IMR-90 (cell line): ENCODE data around the gene CILP. TPM values are rescaled to one million over a fixed set of nuclear protein-coding genes. Genes with fewer than 3 reads are reported as not detected.

Experiments used
- ATAC-seq: fragments of 200-7000 bp; cut with Tn5 transposase; 2 replicates; pipeline ENCODE4 v1.9.1; 2020; ENCODE audit warnings: low read depth, mild to moderate bottlenecking, moderate library complexity
- BruUV-seq: library from RNA; stranded (reverse); fragments of 400-500 nt; replicated peaks from 2 replicates; lab custom pipeline; 2021; lab: Mats Ljungman, UMichigan
- CTCF ChIA-PET: fragments of 300-600 bp; formaldehyde crosslinking; extraction: SDS; loops from one replicate; lab custom pipeline; 2021; ENCODE audit warnings: antibody characterized with exemption; lab: Yijun Ruan, JAX
- POLR2A ChIA-PET: fragments of 300-600 bp; sonication (Branson Sonifier 250); formaldehyde crosslinking; loops from one replicate; lab custom pipeline; 2022; ENCODE audit warnings: antibody characterized with exemption; ENCODE audit not compliant: unreplicated experiment; lab: Charles Lee
- DNase-seq: peaks from one replicate; pipeline ENCODE4 v3.0.0; 2013
- H2AFZ ChIP-seq: replicated peaks from 2 replicates; pipeline ENCODE3; 2013; ENCODE audit warnings: low read length, mild to moderate bottlenecking; ENCODE audit not compliant: poor library complexity
- H2AK5ac ChIP-seq: 2 replicates; pipeline ENCODE4 v1.6.1; 2013; ENCODE audit warnings: low read depth, low read length, inconsistent platforms
- H2AK9ac ChIP-seq: replicated peaks from 2 replicates; pipeline ENCODE3; 2013; ENCODE audit warnings: mild to moderate bottlenecking, low read depth, low read length, moderate library complexity; ENCODE audit not compliant: poor library complexity
- H2BK120ac ChIP-seq: 2 replicates; pipeline ENCODE4 v1.6.1; 2013; ENCODE audit warnings: low read depth, low read length, inconsistent platforms
- H2BK15ac ChIP-seq: 3 replicates; pipeline ENCODE4 v1.6.1; 2013; ENCODE audit warnings: low read depth, low read length, inconsistent platforms
- H2BK20ac ChIP-seq: 2 replicates; pipeline ENCODE4 v1.6.1; 2013; ENCODE audit warnings: low read depth, mild to moderate bottlenecking, inconsistent platforms, low read length, moderate library complexity
- H2BK5ac ChIP-seq: 2 replicates; pipeline ENCODE4 v1.6.1; 2013; ENCODE audit warnings: mild to moderate bottlenecking, low read depth, low read length, inconsistent platforms; ENCODE audit not compliant: poor library complexity, severe bottlenecking
- H3K14ac ChIP-seq: replicated peaks from 2 replicates; pipeline ENCODE4 v1.6.1; 2013; ENCODE audit warnings: low read depth, low read length, inconsistent platforms
- H3K18ac ChIP-seq: 2 replicates; pipeline ENCODE4 v1.6.1; 2013; ENCODE audit warnings: low read depth, low read length, control low read depth
- H3K23ac ChIP-seq: 2 replicates; pipeline ENCODE4 v1.6.1; 2013; ENCODE audit warnings: low read depth, low read length, inconsistent platforms
- H3K27ac ChIP-seq: 2 replicates; pipeline ENCODE4 v1.5.1; 2013; ENCODE audit warnings: mild to moderate bottlenecking, control low read depth, low read length; ENCODE audit not compliant: insufficient read depth
- H3K27me3 ChIP-seq: 2 replicates; pipeline ENCODE4 v1.6.1; 2013; ENCODE audit warnings: low read length; ENCODE audit not compliant: control insufficient read depth, insufficient read depth
- H3K36me3 ChIP-seq: 2 replicates; pipeline ENCODE4 v1.6.1; 2013; ENCODE audit warnings: low read length, mixed read lengths; ENCODE audit not compliant: control insufficient read depth, insufficient read depth
- H3K4ac ChIP-seq: 2 replicates; pipeline ENCODE4 v1.6.1; 2013; ENCODE audit warnings: low read depth, low read length, inconsistent platforms
- H3K4me1 ChIP-seq: 2 replicates; pipeline ENCODE4 v1.6.1; 2013; ENCODE audit warnings: low read length, mixed read lengths; ENCODE audit not compliant: control insufficient read depth, insufficient read depth
- H3K4me2 ChIP-seq: 2 replicates; pipeline ENCODE4 v1.6.1; 2013; ENCODE audit warnings: low read depth, mild to moderate bottlenecking, control low read depth, low read length, moderate library complexity
- H3K4me3 ChIP-seq: 2 replicates; pipeline ENCODE4 v1.5.1; 2013; ENCODE audit warnings: low read depth, mild to moderate bottlenecking, control low read depth, low read length, moderate library complexity; ENCODE audit not compliant: insufficient read depth
- H3K56ac ChIP-seq: 2 replicates; pipeline ENCODE4 v1.6.1; 2013; ENCODE audit warnings: low read length, inconsistent platforms; ENCODE audit not compliant: insufficient read depth; ENCODE audit errors: extremely low read depth
- H3K79me1 ChIP-seq, 2 experiments: 2 replicates each; pipeline ENCODE4 v1.6.1; 2013; ENCODE audit warnings: low read length in 2 of 2, inconsistent platforms in 1 of 2, low read depth in 1 of 2
- H3K9ac ChIP-seq: 2 replicates; pipeline ENCODE4 v1.6.1; 2013; ENCODE audit warnings: low read depth, low read length, control low read depth
- H3K9me1 ChIP-seq: 2 replicates; pipeline ENCODE4 v1.6.1; 2013; ENCODE audit warnings: low read length, inconsistent platforms; ENCODE audit not compliant: insufficient read depth
- H3K9me3 ChIP-seq: 2 replicates; pipeline ENCODE4 v1.6.1; 2013; ENCODE audit warnings: low read length; ENCODE audit not compliant: control insufficient read depth, insufficient read depth
- H4K20me1 ChIP-seq: 2 replicates; pipeline ENCODE4 v1.6.1; 2013; ENCODE audit warnings: low read length, inconsistent platforms; ENCODE audit not compliant: insufficient read depth
- H4K5ac ChIP-seq: 2 replicates; pipeline ENCODE4 v1.6.1; 2013; ENCODE audit warnings: mild to moderate bottlenecking, low read depth, low read length, control low read depth
- H4K8ac ChIP-seq, 2 experiments: 2 replicates each; pipeline ENCODE4 v1.6.1; 2013; ENCODE audit warnings: low read depth in 2 of 2, low read length in 2 of 2, control low read depth in 1 of 2, inconsistent platforms in 1 of 2
- H4K91ac ChIP-seq: 2 replicates; pipeline ENCODE4 v1.6.1; 2013; ENCODE audit warnings: low read depth, low read length, inconsistent platforms; ENCODE audit not compliant: insufficient read depth
- CEBPB ChIP-seq: IDR thresholded peaks from 2 replicates; pipeline ENCODE4 v1.6.1; 2012; ENCODE audit warnings: low read depth, low read length, improper control_type of control experiment
- FOS ChIP-seq: fragments of 150-350 bp; IDR thresholded peaks from 2 replicates; pipeline ENCODE4 v1.6.1; 2016; ENCODE audit warnings: low read depth, low read length
- NFE2L2 ChIP-seq: fragments of 150-350 bp; IDR thresholded peaks from 2 replicates; pipeline ENCODE4 v1.6.1; 2016; ENCODE audit warnings: low read depth, mild to moderate bottlenecking, low read length
- WGBS, 2 experiments: methylation state at CpG; one replicate each; pipeline versions ENCODE4 v1.1.5 to v1.1.7; 2013; ENCODE audit warnings: missing lambda C conversion rate in 2 of 2; ENCODE audit not compliant: insufficient read length in 1 of 2; ENCODE audit errors: extremely low coverage in 2 of 2; 5-methylcytosine and 5-hydroxymethylcytosine counted together
- dilution Hi-C: fragments of 300-500 bp; cut with HindIII; formaldehyde crosslinking; loops from one replicate; pipeline ENCODE4 v1.14.3; 2018; ENCODE audit warnings: low sequenced_read_pairs; ENCODE audit not compliant: unreplicated experiment
- in situ Hi-C: fragments of 300-500 bp; cut with MboI; formaldehyde crosslinking; loops from 3 replicates; pipeline ENCODE4 v1.14.3; 2019; ENCODE audit warnings: low sequenced_read_pairs, inconsistent platforms, mixed read lengths
- intact Hi-C: fragments of 100-400 bp; cut with micrococcal nuclease; formaldehyde crosslinking; loops from 2 replicates; pipeline ENCODE4 v1.10.0; 2022
- polyA plus RNA-seq, 3 experiments: library from polyadenylated mRNA; depleted of rRNA; stranded (reverse); fragments of >200 nt; gene quantifications; 2 replicates each; pipeline ENCODE4 v1.2.3, GENCODE V29; 2012; ENCODE audit warnings: low replicate concordance in 1 of 3
- total RNA-seq: library from RNA; depleted of rRNA; stranded (reverse); fragments of >200 nt; gene quantifications from 2 replicates; pipeline ENCODE4 v1.2.3, GENCODE V29; 2012

CILP gene
- total and polyA plus RNA-seq, 2 of the 4 experiments (the other 2 are of a cell fraction), result under 0.01 to 0.02 TPM

GRCh38 chr15:65201918-65202317 lies 9.4 kb downstream of the CILP start:
- dilution Hi-C loops, result no loop called here
- ATAC-seq (no peak), DNase-seq (no peak)
- H3K4me2 ChIP-seq, result no peak overlapping the region
- no peak overlapping the region for H4K91ac ChIP-seq
- no peak overlapping the region for H2BK120ac ChIP-seq
- H3K4me3 ChIP-seq, result no peak overlapping the region
- no peak overlapping the region for H3K27ac ChIP-seq
- no peak overlapping the region for H3K56ac ChIP-seq
- H3K23ac ChIP-seq, result no peak overlapping the region
- no peaks in the 10 kb centered on the region for H3K9me3 ChIP-seq
- H3K14ac ChIP-seq, result no peak overlapping the region
- H3K9ac ChIP-seq, result no peak overlapping the region
- in situ Hi-C loops, result no loop called here
- no peak overlapping the region for H3K4ac ChIP-seq
- H3K79me1 ChIP-seq, result no peaks in the 10 kb centered on the region
- no peak overlapping the region for H2BK15ac ChIP-seq
- TF ChIP-seq NFE2L2 (no peak), CEBPB (no peak), FOS (no peak)
- intact Hi-C loops, result no loop called here
- POLR2A ChIA-PET, result interaction anchor here (0.6 kb wide), 1 partner anchor 44 kb away, joined by 8 read pairs; no protein-coding TSS in a partner anchor
- no peak overlapping the region for H2AK9ac ChIP-seq
- no peaks in the 10 kb centered on the region for H4K20me1 ChIP-seq
- no CpG with 5 or more reads among the region's 1 CpG for whole genome bisulfite sequencing, 2 experiments
- H3K36me3 ChIP-seq, result no peaks in the 10 kb centered on the region
- H4K8ac ChIP-seq, result no peak overlapping the region
- no peak overlapping the region for H2AFZ ChIP-seq
- H2BK5ac ChIP-seq, result no peak overlapping the region
- H3K9me1 ChIP-seq, result peaks cover 3% of the 10 kb centered on the region; the same call in 1 of the 2 replicates
- no peak overlapping the region for H2AK5ac ChIP-seq
- H3K27me3 ChIP-seq, result peaks cover 40% of the 10 kb centered on the region
- no peak overlapping the region for H4K5ac ChIP-seq
- H3K18ac ChIP-seq, result no peak overlapping the region
- BruUV-seq, result no TSS peak
- H2BK20ac ChIP-seq, result no peak overlapping the region
- H3K4me1 ChIP-seq, result no peaks in the 10 kb centered on the region
- CTCF ChIA-PET, result no interaction called here
